ENCODE data around the gene ATOSB.

The ATOSB gene

DNA sequence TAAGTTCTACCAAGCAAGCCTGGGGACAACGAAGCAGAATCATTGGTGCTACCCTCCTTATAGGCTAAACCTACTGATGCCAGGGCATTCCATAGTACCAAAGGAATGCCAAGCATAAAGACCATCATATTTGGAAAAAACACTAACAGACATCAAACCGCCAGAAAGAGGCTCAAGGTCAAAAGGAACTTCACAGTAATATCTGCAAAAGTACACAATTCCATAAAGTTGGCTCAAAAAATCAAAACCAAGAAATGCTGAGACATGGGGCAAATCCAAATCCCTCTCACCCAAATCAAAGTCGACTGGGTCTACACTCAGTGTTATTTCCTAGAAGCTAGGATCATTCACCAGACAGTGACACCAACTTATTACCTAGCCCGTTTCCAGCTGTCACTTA, 46.6 kb downstream of the ATOSB start:
- Mint-ChIP-seq H3K27me3 (ENCODE audit: low read depth, poor library complexity) (no peaks in the 10 kb centered on the region), H3K27ac (no peak overlapping the region)
- TF ChIP-seq, protein P1, sequence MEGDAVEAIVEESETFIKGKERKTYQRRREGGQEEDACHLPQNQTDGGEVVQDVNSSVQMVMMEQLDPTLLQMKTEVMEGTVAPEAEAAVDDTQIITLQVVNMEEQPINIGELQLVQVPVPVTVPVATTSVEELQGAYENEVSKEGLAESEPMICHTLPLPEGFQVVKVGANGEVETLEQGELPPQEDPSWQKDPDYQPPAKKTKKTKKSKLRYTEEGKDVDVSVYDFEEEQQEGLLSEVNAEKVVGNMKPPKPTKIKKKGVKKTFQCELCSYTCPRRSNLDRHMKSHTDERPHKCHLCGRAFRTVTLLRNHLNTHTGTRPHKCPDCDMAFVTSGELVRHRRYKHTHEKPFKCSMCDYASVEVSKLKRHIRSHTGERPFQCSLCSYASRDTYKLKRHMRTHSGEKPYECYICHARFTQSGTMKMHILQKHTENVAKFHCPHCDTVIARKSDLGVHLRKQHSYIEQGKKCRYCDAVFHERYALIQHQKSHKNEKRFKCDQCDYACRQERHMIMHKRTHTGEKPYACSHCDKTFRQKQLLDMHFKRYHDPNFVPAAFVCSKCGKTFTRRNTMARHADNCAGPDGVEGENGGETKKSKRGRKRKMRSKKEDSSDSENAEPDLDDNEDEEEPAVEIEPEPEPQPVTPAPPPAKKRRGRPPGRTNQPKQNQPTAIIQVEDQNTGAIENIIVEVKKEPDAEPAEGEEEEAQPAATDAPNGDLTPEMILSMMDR (IDR thresholded peaks at IDR 0.05), result no peak

DNA sequence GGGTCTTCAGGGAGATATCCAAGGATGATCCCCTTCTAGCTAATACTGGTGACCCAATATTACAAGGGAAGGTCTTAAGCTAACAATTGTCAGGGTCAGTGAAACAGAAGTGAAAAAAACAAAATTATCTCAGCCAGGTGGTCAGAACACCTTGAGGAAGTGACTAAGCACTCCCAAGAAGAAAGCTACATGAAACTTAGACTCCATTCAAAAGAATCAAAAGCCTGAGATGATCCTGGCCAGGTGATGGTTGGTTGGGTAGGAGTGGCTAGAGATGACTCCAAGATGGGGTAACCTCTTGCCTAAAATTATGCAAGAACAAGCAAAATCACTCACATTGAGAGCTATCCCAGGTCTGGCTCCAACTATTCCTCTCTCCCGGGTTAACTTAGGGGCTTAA, 48.6 kb downstream of the ATOSB start:
- TF ChIP-seq, protein P1 (IDR thresholded peaks at IDR 0.05), result no peak
- Mint-ChIP-seq H3K27ac (no peak overlapping the region), H3K27me3 (ENCODE audit: low read depth, poor library complexity) (no peaks in the 10 kb centered on the region), H3K36me3 (ENCODE audit: low read depth) (peaks cover 66% of the 10 kb centered on the region), H3K4me1 (peaks cover 35% of the 10 kb centered on the region), H3K4me3 (no peak overlapping the region), H3K9me3 (no peaks in the 10 kb centered on the region)
- DNase-seq, result no peak

More for the DNA sequence above, 46.6 kb downstream of the ATOSB start:
- peaks cover 42% of the 10 kb centered on the region for H3K4me1 Mint-ChIP-seq
- no peak for DNase-seq
- H3K36me3 Mint-ChIP-seq (ENCODE audit: low read depth), result peaks cover 54% of the 10 kb centered on the region
- H3K9me3 Mint-ChIP-seq, result no peaks in the 10 kb centered on the region
- H3K4me3 Mint-ChIP-seq, result peak overlapping the region; percentile 64

DNA sequence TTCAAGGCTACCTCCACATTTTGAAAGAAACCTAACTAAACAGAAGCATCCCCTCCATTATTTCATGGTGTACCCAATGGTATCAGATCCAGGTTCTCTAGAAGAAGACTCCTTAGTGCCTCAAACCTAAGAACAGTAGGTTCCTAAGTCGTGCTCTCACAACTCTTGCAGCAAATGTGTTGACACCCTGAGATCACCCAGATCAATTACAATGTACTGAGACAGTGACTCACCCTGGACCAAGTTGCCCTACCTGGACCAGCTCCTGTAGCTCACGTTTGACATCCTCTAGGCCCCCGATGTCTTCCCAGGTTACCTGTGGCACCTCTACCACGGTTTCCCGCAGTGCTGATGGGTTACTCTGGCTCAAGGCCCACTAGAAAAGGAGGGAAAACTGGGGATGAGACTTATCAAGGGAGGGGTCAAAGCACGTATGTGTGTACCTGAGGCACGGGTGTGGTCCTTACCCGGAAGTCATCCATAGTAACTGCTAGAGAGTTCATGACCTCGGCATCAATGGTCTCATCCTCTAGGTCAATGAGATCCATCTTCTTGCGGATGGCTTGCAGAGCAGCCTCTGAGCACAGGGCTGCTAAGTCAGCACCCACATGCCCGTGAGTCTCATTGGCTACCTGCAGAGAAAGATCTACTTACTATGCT, 55.0 kb downstream of the ATOSB start:
- H3K4me1 Mint-ChIP-seq, result no peaks in the 10 kb centered on the region
- no peak overlapping the region for H3K27ac Mint-ChIP-seq
- no peak overlapping the region for H3K4me3 Mint-ChIP-seq
- TF ChIP-seq, protein P1 (IDR thresholded peaks at IDR 0.05), result no peak
- no peaks in the 10 kb centered on the region for H3K27me3 Mint-ChIP-seq (ENCODE audit: low read depth, poor library complexity)
- peaks cover 91% of the 10 kb centered on the region for H3K36me3 Mint-ChIP-seq (ENCODE audit: low read depth)
- no peaks in the 10 kb centered on the region for H3K9me3 Mint-ChIP-seq
- no peak for DNase-seq

DNA sequence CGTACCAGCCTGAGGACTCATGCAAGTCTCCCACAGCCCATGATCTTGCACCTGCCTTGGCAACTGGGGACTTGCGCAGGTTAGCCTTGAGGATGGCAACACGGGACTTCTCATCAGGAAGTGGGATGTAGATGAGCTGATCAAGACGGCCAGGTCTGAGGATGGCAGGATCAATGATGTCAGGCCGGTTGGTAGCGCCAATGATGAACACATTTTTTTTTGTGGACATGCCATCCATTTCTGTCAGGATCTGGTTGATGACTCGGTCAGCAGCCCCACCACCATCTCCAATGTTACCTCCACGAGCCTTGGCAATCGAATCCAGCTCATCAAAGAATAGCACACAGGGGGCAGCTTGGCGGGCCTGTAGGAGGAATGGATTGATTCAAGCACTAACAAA, 56.2 kb downstream of the ATOSB start:
- TF ChIP-seq, protein P1 (IDR thresholded peaks at IDR 0.05), result no peak
- no peaks in the 10 kb centered on the region for H3K27me3 Mint-ChIP-seq (ENCODE audit: low read depth, poor library complexity)
- peaks cover 3% of the 10 kb centered on the region for H3K9me3 Mint-ChIP-seq
- H3K36me3 Mint-ChIP-seq (ENCODE audit: low read depth), result peaks cover 95% of the 10 kb centered on the region
- no peak for DNase-seq
- no peak overlapping the region for H3K4me3 Mint-ChIP-seq
- H3K27ac Mint-ChIP-seq, result peak overlapping the region; percentile 16
- no peaks in the 10 kb centered on the region for H3K4me1 Mint-ChIP-seq

DNA sequence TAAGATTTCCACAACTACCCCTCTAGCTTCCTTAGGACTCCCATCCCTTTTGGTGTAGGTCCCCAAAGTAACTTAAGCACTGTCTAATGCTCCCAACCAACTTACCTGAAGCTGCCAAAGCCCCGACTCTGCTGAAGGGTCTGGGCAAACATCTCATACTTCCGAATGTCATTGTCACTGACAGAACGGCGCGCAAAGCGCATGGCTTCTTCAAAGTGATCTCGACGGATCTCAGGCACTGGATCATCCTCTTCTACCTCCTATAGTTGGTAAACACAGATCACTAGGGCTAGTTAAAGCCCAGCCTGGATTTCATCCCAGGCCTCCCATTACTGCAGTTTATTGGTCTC, 58.4 kb downstream of the ATOSB start:
- TF ChIP-seq, protein P1 (IDR thresholded peaks at IDR 0.05), result no peak
- H3K4me3 Mint-ChIP-seq, result no peak overlapping the region
- H3K27ac Mint-ChIP-seq, result peak overlapping the region; percentile 4
- H3K27me3 Mint-ChIP-seq (ENCODE audit: low read depth, poor library complexity), result no peaks in the 10 kb centered on the region
- peaks cover 4% of the 10 kb centered on the region for H3K9me3 Mint-ChIP-seq
- DNase-seq, result no peak
- no peaks in the 10 kb centered on the region for H3K4me1 Mint-ChIP-seq
- H3K36me3 Mint-ChIP-seq (ENCODE audit: low read depth), result peaks cover 100% of the 10 kb centered on the region

DNA sequence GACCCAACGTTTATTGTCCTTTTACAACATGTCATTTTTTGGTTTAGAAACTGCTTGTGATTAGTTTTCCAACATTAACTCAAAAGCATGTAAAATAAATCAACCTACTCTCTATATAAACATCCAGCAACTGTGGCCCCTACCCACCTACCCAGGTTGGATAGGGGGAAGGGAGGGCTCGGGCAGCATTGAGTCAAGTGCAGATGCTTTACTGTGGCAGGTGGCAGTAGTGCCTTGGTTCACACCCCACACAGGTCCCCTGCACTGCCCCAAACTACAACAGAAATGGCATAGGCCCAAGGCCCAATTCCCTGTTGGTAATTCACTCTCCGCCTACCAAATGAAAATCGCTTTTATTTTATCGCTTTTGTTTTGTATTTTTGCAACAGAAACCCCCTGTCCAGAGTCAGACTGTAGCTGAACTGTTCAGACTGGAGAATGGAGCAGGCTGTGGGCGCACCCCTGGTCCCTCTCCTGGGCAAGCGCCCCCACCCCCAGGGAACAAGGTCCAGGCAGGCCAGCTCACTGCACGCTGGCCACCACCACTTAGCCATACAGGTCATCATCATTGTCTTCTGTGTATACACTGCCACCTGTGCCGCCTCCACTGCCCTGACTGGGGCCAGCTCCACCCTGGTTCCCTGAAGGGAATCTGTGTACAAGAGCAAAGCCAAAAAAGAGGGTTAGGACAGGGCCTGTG, 58.9 kb downstream of the ATOSB start:
- no peaks in the 10 kb centered on the region for H3K27me3 Mint-ChIP-seq (ENCODE audit: low read depth, poor library complexity)
- peaks cover 98% of the 10 kb centered on the region for H3K36me3 Mint-ChIP-seq (ENCODE audit: low read depth)
- TF ChIP-seq, protein P1 (IDR thresholded peaks at IDR 0.05), result no peak
- H3K4me1 Mint-ChIP-seq, result no peaks in the 10 kb centered on the region
- H3K9me3 Mint-ChIP-seq, result peaks cover 4% of the 10 kb centered on the region
- DNase-seq, result no peak
- H3K27ac Mint-ChIP-seq, result peak overlapping the region; percentile 66
- no peak overlapping the region for H3K4me3 Mint-ChIP-seq

Data from nephron progenitor cell (in vitro differentiated cells).